DND-41 (cell line): ENCODE measurements around the gene DCLK1.

Source experiments
- EZH2 ChIP-seq: IDR thresholded peaks from 3 replicates; pipeline ENCODE4 v1.6.1; 2012; ENCODE audit warnings: borderline replicate concordance, low read depth, mild to moderate bottlenecking, moderate library complexity, low read length, inconsistent platforms; ENCODE audit not compliant: severe bottlenecking
- TF ChIP-seq, protein P1 (sequence below): IDR thresholded peaks from 2 replicates; pipeline ENCODE4 v1.5.1; 2012; ENCODE audit warnings: borderline replicate concordance, low read length, moderate library complexity, mild to moderate bottlenecking; ENCODE audit not compliant: poor library complexity, severe bottlenecking; ENCODE audit errors: extremely low read depth

DNA sequence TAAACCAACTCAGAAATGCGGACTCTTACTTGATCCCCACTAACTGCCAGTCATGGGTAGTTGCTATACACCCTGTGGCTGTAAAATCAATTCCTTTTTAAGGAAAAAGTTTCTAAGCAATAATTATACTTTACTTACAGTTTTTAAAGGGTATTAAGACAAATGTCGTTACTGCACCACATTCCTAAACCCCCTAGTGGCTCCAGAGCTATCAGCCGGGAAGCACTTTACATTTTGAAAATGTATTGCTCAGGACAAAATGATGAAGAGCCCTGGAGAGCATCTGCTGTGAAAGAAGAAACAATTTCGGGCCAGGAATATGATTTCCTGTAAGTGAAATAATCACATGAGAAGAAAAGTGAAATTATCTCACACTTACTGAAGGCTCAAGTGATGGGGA lies 36.7 kb downstream of the DCLK1 start:
- TF ChIP-seq, protein P1, sequence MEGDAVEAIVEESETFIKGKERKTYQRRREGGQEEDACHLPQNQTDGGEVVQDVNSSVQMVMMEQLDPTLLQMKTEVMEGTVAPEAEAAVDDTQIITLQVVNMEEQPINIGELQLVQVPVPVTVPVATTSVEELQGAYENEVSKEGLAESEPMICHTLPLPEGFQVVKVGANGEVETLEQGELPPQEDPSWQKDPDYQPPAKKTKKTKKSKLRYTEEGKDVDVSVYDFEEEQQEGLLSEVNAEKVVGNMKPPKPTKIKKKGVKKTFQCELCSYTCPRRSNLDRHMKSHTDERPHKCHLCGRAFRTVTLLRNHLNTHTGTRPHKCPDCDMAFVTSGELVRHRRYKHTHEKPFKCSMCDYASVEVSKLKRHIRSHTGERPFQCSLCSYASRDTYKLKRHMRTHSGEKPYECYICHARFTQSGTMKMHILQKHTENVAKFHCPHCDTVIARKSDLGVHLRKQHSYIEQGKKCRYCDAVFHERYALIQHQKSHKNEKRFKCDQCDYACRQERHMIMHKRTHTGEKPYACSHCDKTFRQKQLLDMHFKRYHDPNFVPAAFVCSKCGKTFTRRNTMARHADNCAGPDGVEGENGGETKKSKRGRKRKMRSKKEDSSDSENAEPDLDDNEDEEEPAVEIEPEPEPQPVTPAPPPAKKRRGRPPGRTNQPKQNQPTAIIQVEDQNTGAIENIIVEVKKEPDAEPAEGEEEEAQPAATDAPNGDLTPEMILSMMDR: no peak
- TF ChIP-seq EZH2: no peak
